ENCODE measurements around the gene KRTAP3-3.
"Not testable (repeated sequence)": the region's sequence is repeated elsewhere in the genome, so short reads cannot be mapped to it uniquely, and the experiment has no call there.

The KRTAP3-3 gene

DNA sequence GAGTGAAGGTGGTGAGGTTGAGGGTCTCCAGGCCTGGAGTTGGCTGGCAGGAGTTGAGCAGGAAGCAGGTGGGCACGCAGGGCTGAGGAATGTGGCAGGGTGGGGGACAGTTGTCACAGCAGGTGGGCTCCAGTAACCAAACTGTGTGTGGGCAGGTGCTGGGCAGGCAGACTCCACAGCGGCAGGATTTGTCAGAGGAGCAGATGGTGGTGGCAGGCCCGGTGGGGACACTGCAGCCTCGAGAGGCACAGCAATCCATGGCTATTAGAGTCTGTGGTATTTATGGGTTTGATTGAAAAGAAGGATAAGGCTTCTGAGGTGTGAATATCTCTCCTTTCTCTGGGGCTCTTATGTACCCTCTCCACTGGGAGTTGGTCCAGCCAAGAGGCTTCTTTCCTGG lies at the start of gene KRTAP3-3:
Gene KRTAP3-3, minus strand, starts transcription at position 326 of the 400 bp plus-strand sequence. Its CDS starts 67 bp downstream, at position 259.
- H3K4me3 ChIP-seq (IDR thresholded peaks at IDR 0.05; ENCODE audit: insufficient read depth, low read depth, low read length) = no peak within 1 kb of the TSS
- TF ChIP-seq, protein P1, sequence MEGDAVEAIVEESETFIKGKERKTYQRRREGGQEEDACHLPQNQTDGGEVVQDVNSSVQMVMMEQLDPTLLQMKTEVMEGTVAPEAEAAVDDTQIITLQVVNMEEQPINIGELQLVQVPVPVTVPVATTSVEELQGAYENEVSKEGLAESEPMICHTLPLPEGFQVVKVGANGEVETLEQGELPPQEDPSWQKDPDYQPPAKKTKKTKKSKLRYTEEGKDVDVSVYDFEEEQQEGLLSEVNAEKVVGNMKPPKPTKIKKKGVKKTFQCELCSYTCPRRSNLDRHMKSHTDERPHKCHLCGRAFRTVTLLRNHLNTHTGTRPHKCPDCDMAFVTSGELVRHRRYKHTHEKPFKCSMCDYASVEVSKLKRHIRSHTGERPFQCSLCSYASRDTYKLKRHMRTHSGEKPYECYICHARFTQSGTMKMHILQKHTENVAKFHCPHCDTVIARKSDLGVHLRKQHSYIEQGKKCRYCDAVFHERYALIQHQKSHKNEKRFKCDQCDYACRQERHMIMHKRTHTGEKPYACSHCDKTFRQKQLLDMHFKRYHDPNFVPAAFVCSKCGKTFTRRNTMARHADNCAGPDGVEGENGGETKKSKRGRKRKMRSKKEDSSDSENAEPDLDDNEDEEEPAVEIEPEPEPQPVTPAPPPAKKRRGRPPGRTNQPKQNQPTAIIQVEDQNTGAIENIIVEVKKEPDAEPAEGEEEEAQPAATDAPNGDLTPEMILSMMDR (conservative IDR thresholded peaks at IDR 0.05; ENCODE audit: low read depth, low read length) = no peak
- H3K4me2 ChIP-seq = no peak within 1 kb of the TSS
- no peaks in the 10 kb centered on the region for H4K20me1 ChIP-seq (ENCODE audit: insufficient read depth)
- no peaks in the 10 kb centered on the region for H3K79me2 ChIP-seq (ENCODE audit: insufficient read depth, low read depth)
- no peaks in the 10 kb centered on the region for H3K4me1 ChIP-seq (ENCODE audit: low read depth, poor library complexity, severe bottlenecking)
- H3K27me3 ChIP-seq (ENCODE audit: insufficient read depth, low read depth) = no peaks in the 10 kb centered on the region
- no peak within 1 kb of the TSS for H3K9ac ChIP-seq
- H3K27ac ChIP-seq = no peak within 1 kb of the TSS
- no peak within 1 kb of the TSS for H2AFZ ChIP-seq (ENCODE audit: low read depth)
- no peaks in the 10 kb centered on the region for H3K36me3 ChIP-seq (ENCODE audit: insufficient read depth)

GRCh38 chr17:41042953-41043352 lies 49.0 kb upstream of the KRTAP3-3 start:
- H3K79me2 ChIP-seq (ENCODE audit: insufficient read depth, low read depth) = no peaks in the 10 kb centered on the region

DNA sequence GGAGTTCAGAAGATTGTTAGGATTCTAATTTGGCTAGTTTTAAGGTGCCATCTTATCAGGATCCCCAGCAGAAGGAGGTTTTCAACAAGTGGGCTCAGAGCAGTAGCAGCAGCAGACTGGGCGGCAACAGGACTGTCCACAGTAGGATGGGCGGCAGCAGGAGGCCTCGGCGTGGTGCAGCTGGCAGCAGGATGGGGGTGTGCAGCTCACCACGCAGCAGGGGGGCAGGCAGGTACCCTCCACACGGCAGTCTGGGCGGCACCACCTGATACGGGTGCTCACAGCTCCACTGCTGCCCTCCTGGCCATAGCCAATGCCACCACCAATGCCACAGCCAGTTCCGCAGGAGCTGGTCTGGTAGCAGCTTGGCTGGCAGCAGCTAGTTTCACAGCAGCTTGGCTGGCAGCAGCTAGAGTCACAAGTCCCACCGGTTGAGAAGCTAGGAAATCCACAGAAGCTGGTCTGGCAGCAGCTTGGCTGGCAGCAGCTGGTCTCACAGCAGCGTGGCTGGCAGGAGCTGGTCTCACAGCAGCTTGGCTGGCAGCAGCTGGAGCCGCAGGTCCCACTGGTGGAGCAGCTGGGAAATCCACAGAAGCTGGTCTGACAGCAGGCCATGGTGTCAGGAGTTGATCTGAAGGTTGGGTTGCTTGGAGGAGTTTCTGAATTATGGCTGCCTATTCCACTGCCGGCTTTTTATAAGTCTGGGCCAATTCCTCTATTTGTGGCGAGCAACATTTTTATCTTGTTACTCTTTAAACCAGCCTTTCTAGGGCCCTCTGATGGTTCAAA lies 47.0 kb upstream of the KRTAP3-3 start, which contains the start of gene KRTAP1-1:
Gene KRTAP1-1, minus strand, starts transcription at position 668 of the 789 bp plus-strand sequence. Its CDS starts 53 bp downstream, at position 615.
- not testable (repeated sequence) for H3K27me3 ChIP-seq (ENCODE audit: insufficient read depth, low read depth); H3K4me1 ChIP-seq (ENCODE audit: low read depth, poor library complexity, severe bottlenecking); H3K27ac ChIP-seq; H4K20me1 ChIP-seq (ENCODE audit: insufficient read depth); H3K9ac ChIP-seq; H2AFZ ChIP-seq (ENCODE audit: low read depth); H3K36me3 ChIP-seq (ENCODE audit: insufficient read depth); H3K4me3 ChIP-seq (IDR thresholded peaks at IDR 0.05; ENCODE audit: insufficient read depth, low read depth, low read length); H3K4me2 ChIP-seq; H3K79me2 ChIP-seq (ENCODE audit: insufficient read depth, low read depth)

More at GRCh38 chr17:41042953-41043352, 49.0 kb upstream of the KRTAP3-3 start:
- Histone ChIP-seq H3K4me2 (no peak overlapping the region), H3K4me3 (IDR thresholded peaks at IDR 0.05; ENCODE audit: insufficient read depth, low read depth, low read length) (no peak overlapping the region), H3K27me3 (ENCODE audit: insufficient read depth, low read depth) (no peaks in the 10 kb centered on the region), H3K9ac (no peak overlapping the region), H3K36me3 (ENCODE audit: insufficient read depth) (no peaks in the 10 kb centered on the region), H4K20me1 (ENCODE audit: insufficient read depth) (no peaks in the 10 kb centered on the region), H2AFZ (ENCODE audit: low read depth) (no peak overlapping the region), H3K27ac (no peak overlapping the region), H3K4me1 (ENCODE audit: low read depth, poor library complexity, severe bottlenecking) (no peaks in the 10 kb centered on the region)
- TF ChIP-seq, protein P1 (conservative IDR thresholded peaks at IDR 0.05; ENCODE audit: low read depth, low read length) = no peak

GRCh38 chr17:41037853-41038350 lies 43.9 kb upstream of the KRTAP3-3 start:
- Histone ChIP-seq H4K20me1 (ENCODE audit: insufficient read depth) (no peaks in the 10 kb centered on the region), H3K9ac (no peak overlapping the region), H3K4me1 (ENCODE audit: low read depth, poor library complexity, severe bottlenecking) (no peaks in the 10 kb centered on the region), H3K4me2 (no peak overlapping the region), H3K27me3 (ENCODE audit: insufficient read depth, low read depth) (no peaks in the 10 kb centered on the region), H3K79me2 (ENCODE audit: insufficient read depth, low read depth) (no peaks in the 10 kb centered on the region), H3K4me3 (IDR thresholded peaks at IDR 0.05; ENCODE audit: insufficient read depth, low read depth, low read length) (no peak overlapping the region), H3K27ac (no peak overlapping the region), H2AFZ (ENCODE audit: low read depth) (no peak overlapping the region), H3K36me3 (ENCODE audit: insufficient read depth) (no peaks in the 10 kb centered on the region)
- TF ChIP-seq, protein P1 (conservative IDR thresholded peaks at IDR 0.05; ENCODE audit: low read depth, low read length) = no peak

DNA sequence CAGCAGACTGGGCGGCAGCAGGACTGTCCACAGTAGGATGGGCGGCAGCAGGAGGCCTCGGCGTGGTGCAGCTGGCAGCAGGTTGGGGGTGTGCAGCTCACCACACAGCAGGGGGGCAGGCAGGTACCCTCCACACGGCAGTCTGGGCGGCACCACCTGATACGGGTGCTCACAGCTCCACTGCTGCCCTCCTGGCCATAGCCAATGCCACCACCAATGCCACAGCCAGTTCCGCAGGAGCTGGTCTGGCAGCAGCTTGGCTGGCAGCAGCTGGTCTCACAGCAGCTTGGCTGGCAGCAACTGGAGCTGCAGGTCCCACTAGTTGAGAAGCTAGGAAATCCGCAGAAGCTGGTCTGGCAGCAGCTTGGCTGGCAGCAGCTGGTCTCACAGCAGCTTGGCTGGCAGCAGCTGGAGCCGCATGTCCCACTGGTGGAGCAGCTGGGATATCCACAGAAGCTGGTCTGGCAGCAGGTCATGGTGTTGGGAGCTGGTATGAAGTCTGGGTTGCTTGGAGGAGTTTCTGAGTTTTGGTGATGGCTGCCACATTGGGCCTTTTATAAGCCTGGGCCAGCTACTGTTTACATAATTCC lies 40.5 kb upstream of the KRTAP3-3 start, which contains the start of gene KRTAP1-3:
Gene KRTAP1-3, minus strand, starts transcription at position 529 of the 590 bp plus-strand sequence. Its CDS starts 53 bp downstream, at position 476.
- not testable (repeated sequence) for H3K4me2 ChIP-seq; H3K36me3 ChIP-seq (ENCODE audit: insufficient read depth); H3K79me2 ChIP-seq (ENCODE audit: insufficient read depth, low read depth); H4K20me1 ChIP-seq (ENCODE audit: insufficient read depth); H3K27ac ChIP-seq; H3K9ac ChIP-seq; H3K4me3 ChIP-seq (IDR thresholded peaks at IDR 0.05; ENCODE audit: insufficient read depth, low read depth, low read length); H3K27me3 ChIP-seq (ENCODE audit: insufficient read depth, low read depth); H2AFZ ChIP-seq (ENCODE audit: low read depth); H3K4me1 ChIP-seq (ENCODE audit: low read depth, poor library complexity, severe bottlenecking)
